Colon (tissue), 2 donors: ENCODE data around the gene HLA-DMA.

Source experiments
- FAIRE-seq: peaks from 2 replicates; lab custom pipeline; 2012; peaks lifted over from hg19 to GRCh38; lab: Jason Lieb, UNC
- donor health status: control.
- donor health status: control.

The HLA-DMA gene

GRCh38 chr6:32952817-32953739, at the start of gene HLA-DMA:
HLA-DMA (minus strand) TSS chr6:32953097; CDS start chr6:32953036, 61 bp downstream.
- peak; percentile 68 for FAIRE-seq

- FAIRE-seq, result no peak
These were observed 48.8 kb upstream of the HLA-DMA start for GRCh38 chr6:33001685-33002084.

GRCh38 chr6:33000055-33000454, 47.2 kb upstream of the HLA-DMA start:
- no peak for FAIRE-seq

- FAIRE-seq, result no peak
These were observed 42.6 kb upstream of the HLA-DMA start for GRCh38 chr6:32995448-32995847.

- no peak for FAIRE-seq
These were observed 40.6 kb upstream of the HLA-DMA start for GRCh38 chr6:32993363-32993973.

GRCh38 chr6:32991972-32992371, 39.1 kb upstream of the HLA-DMA start:
- no peak for FAIRE-seq

GRCh38 chr6:32989368-32989767, 36.5 kb upstream of the HLA-DMA start:
- FAIRE-seq, result no peak

GRCh38 chr6:32984622-32985389, 31.9 kb upstream of the HLA-DMA start:
- FAIRE-seq, result no peak

GRCh38 chr6:32983964-32984621, 31.2 kb upstream of the HLA-DMA start:
- no peak for FAIRE-seq

- FAIRE-seq, result no peak
These were observed 30.6 kb upstream of the HLA-DMA start for GRCh38 chr6:32983493-32983848.

GRCh38 chr6:32982702-32983492, 30.0 kb upstream of the HLA-DMA start:
- FAIRE-seq, result no peak

- no peak for FAIRE-seq
These were observed 29.3 kb upstream of the HLA-DMA start for GRCh38 chr6:32982084-32982701.

GRCh38 chr6:32980488-32981038, 27.7 kb upstream of the HLA-DMA start:
- FAIRE-seq, result no peak

GRCh38 chr6:32979720-32980487, 27.0 kb upstream of the HLA-DMA start:
- no peak for FAIRE-seq

- FAIRE-seq, result no peak
These were observed 25.0 kb upstream of the HLA-DMA start for GRCh38 chr6:32977953-32978324.

- FAIRE-seq, result no peak
These were observed 24.5 kb upstream of the HLA-DMA start for GRCh38 chr6:32977272-32977952.

GRCh38 chr6:32976334-32977069, 23.6 kb upstream of the HLA-DMA start:
- FAIRE-seq, result no peak

- FAIRE-seq, result no peak
These were observed 23.0 kb upstream of the HLA-DMA start for GRCh38 chr6:32975886-32976285.
